SK-N-MC (cell line): ENCODE measurements around the gene OR2T27.

ENCODE experiments used
- DNase-seq: peaks from one replicate; pipeline ENCODE4 v3.0.0-alpha.2; 2011; ENCODE audit warnings: low read depth, low spot score
- H3K27ac ChIP-seq: fragments of 200-600 bp; sonication (generic); 2 replicates; pipeline ENCODE4 v1.5.1; 2016; ENCODE audit warnings: mixed run types
- H3K36me3 ChIP-seq: fragments of 200-600 bp; sonication (generic); 2 replicates; pipeline ENCODE4 v1.6.1; 2017; ENCODE audit warnings: antibody characterized with exemption, low read length, mixed read lengths; ENCODE audit not compliant: insufficient read depth
- H3K4me3 ChIP-seq: fragments of 200-600 bp; sonication (generic); 2 replicates; pipeline ENCODE4 v1.5.1; 2016
- H3K9ac ChIP-seq: fragments of 200-600 bp; sonication (generic); 2 replicates; pipeline ENCODE4 v1.8.0; 2017; ENCODE audit warnings: mixed run types, mixed read lengths; ENCODE audit not compliant: insufficient read length
- H3K9me3 ChIP-seq: fragments of 200-600 bp; sonication (generic); 2 replicates; pipeline ENCODE4 v1.6.1; 2017; ENCODE audit warnings: low read depth, mild to moderate bottlenecking, antibody characterized with exemption, low read length, moderate library complexity, mixed read lengths
- EZH2 ChIP-seq: fragments of 200-600 bp; sonication (generic); IDR thresholded peaks from one replicate; pipeline ENCODE4 v1.6.1; 2017; ENCODE audit warnings: antibody characterized with exemption
- FOXP2 ChIP-seq: optimal IDR thresholded peaks from 2 replicates; pipeline ENCODE3; 2011; ENCODE audit warnings: mild to moderate bottlenecking, moderate library complexity; ENCODE audit not compliant: insufficient read depth; ENCODE audit errors: extremely low read length, control extremely low read depth
- POLR2AphosphoS5 ChIP-seq: IDR thresholded peaks from 2 replicates; pipeline ENCODE4 v1.6.1; 2012; ENCODE audit warnings: mild to moderate bottlenecking, low read depth, low read length, borderline replicate concordance

OR2T27 gene

DNA sequence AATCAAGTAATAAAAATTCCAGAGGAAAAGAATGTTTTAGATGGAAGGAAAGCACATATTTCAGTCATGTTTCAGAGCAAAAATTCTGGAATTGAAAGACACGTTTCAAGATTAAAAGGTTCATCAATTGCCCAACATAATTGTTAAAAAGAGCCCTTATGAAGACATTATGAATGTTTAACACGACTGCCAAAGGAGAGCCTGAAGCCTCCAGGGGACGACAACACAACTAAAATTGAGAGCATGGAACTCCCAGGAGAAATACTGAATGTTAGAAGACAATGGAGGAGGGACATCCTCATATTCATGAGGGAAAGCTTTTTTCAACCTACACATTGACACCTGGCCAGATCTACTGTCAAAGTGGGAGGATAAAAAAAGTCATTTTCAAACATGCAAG lies 36.5 kb downstream of the OR2T27 start:
- H3K9ac ChIP-seq, result no peak overlapping the region
- no peak overlapping the region for H3K4me3 ChIP-seq
- TF ChIP-seq FOXP2, result no peak
- TF ChIP-seq POLR2AphosphoS5, result no peak
- TF ChIP-seq EZH2, result no peak
- no peak for DNase-seq
- no peaks in the 10 kb centered on the region for H3K36me3 ChIP-seq
- no peak overlapping the region for H3K27ac ChIP-seq
- no peaks in the 10 kb centered on the region for H3K9me3 ChIP-seq

DNA sequence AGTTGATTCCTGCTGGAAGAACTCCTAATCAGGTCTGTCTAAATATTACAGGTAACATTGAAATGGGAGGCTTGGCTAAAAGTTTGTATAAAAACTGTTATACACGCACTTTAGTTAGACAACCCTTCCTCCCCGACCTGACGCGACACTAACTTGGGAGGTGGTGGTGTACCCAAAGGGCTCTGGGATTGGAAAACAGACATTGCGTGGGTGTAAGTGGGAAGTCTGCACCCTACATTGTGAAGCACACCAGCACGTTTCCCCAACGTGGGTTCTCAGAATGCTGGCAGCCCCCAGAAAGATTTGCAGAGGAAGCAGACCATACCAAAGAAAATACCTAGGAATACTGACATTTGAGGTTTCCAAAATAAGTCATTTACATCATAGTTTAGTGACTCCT lies 37.2 kb downstream of the OR2T27 start:
- no peak for DNase-seq
- TF ChIP-seq POLR2AphosphoS5, result no peak
- no peak for TF ChIP-seq FOXP2
- TF ChIP-seq EZH2, result no peak
- no peaks in the 10 kb centered on the region for H3K9me3 ChIP-seq
- H3K36me3 ChIP-seq, result no peaks in the 10 kb centered on the region
- no peak overlapping the region for H3K27ac ChIP-seq
- no peak overlapping the region for H3K9ac ChIP-seq
- H3K4me3 ChIP-seq, result no peak overlapping the region

DNA sequence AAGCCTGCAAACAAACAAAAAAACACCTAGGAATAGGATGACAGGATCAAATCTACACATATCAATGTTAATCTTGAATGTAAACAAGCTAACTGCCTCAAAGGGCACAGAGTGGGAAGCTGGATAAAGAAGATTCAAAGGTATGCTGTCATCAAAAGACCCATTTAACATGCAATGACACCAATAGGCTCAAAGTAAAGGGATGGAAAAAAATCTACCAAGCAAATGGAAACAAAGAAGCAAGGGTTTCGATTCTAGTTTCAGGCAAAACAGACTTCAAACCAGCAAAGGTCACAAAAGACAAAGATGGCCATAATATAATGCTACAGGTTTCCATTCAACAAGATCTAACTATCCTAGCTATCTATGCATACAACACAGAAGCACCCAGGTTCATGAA lies 41.6 kb downstream of the OR2T27 start:
- TF ChIP-seq POLR2AphosphoS5 (no peak), FOXP2 (no peak), EZH2 (no peak)
- no peak overlapping the region for H3K27ac ChIP-seq
- no peak for DNase-seq
- H3K9ac ChIP-seq, result no peak overlapping the region
- H3K36me3 ChIP-seq, result no peaks in the 10 kb centered on the region
- no peaks in the 10 kb centered on the region for H3K9me3 ChIP-seq
- H3K4me3 ChIP-seq, result no peak overlapping the region

- Histone ChIP-seq H3K27ac (no peak overlapping the region), H3K36me3 (no peaks in the 10 kb centered on the region), H3K9ac (no peak overlapping the region), H3K4me3 (no peak overlapping the region), H3K9me3 (no peaks in the 10 kb centered on the region)
- DNase-seq, result no peak
- TF ChIP-seq FOXP2 (no peak), POLR2AphosphoS5 (no peak), EZH2 (no peak)
Measured at GRCh38 chr1:248611883-248612414, 43.4 kb downstream of the OR2T27 start.

GRCh38 chr1:248610301-248610700 lies 45.0 kb downstream of the OR2T27 start:
- H3K27ac ChIP-seq, result no peak overlapping the region
- TF ChIP-seq EZH2, result no peak
- H3K9ac ChIP-seq, result no peak overlapping the region

More at GRCh38 chr1:248610301-248610700, 45.0 kb downstream of the OR2T27 start:
- Histone ChIP-seq H3K36me3 (no peaks in the 10 kb centered on the region), H3K9me3 (no peaks in the 10 kb centered on the region), H3K4me3 (no peak overlapping the region)
- no peak for DNase-seq
